Measurements from ENCODE around the gene SMTNL1. TPM values are rescaled to one million over a fixed set of nuclear protein-coding genes. Genes with fewer than 3 reads are reported as not detected.
"Not testable (repeated sequence)": the region's sequence is repeated elsewhere in the genome, so short reads cannot be mapped to it uniquely, and the experiment has no call there.

SMTNL1 gene
- total RNA-seq, 1 donor from 2014 or later: not detected

DNA sequence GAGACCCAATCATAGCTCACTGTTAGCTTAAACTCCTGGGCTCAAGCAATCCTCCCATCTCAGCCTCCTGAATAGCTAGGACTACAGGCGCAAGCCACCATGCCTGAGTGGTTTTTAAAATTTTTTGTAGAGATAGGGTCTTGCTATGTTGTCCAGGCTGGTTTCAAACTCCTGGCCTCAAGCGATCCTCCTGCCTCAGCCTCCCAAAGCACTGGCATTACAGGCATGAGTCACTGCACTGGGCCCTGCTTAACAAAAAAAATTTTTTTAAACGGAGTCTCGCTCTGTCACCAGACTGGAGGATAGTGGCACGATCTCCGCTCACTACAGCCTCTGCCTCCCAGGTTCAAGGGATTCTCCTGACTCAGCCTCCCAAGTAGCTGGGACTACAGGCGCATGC, 2.9 kb upstream of the SMTNL1 start:
- intact Hi-C loops (cut with DNase I); DNase-seq (ENCODE audit: missing footprints); ATAC-seq: not testable (repeated sequence)

DNA sequence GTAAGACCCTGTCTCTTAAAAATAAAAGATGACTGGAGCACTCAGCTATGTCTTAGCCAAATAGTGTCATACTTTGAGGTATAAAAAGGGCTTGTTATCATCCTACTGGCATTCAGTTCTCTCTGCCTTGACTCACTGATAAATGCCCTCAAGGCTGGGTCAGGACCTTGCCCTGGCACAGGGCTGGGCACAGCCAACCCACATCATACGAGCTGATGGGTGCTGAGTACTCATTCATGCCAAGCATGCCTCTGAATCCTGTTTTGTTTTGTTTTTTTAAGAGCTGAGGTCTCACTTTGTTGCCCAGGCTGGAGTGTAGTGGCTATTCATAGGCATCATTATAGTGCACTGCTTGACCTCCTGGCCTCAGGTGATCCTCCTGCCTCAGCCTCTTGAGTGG, 1.9 kb downstream of the SMTNL1 start:
- ATAC-seq (no peak), DNase-seq (ENCODE audit: missing footprints) (no peak)
- intact Hi-C loops (cut with DNase I): no loop called here

DNA sequence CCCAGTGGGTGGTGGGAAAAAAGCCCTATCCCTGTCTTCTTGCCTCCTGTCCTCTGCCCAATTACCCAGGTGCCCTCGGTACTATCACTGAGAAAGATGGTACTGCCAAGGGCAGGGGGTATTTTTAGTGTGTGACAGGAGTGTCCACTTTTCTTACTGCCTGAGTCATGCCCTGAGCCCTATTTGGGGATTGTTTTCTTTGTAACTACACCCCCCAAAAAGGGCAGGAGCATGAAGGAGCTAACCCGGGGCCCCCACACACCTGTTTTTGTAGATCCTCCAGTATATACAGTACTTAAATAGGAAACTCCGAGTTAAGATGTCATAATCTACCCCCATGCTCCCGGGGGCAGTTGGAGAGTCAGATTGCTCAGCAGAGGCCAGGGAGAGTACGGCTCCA, 3.8 kb downstream of the SMTNL1 start:
- no peak for DNase-seq (ENCODE audit: missing footprints)
- ATAC-seq: peak; percentile 37
- intact Hi-C loops (cut with DNase I): no loop called here

DNA sequence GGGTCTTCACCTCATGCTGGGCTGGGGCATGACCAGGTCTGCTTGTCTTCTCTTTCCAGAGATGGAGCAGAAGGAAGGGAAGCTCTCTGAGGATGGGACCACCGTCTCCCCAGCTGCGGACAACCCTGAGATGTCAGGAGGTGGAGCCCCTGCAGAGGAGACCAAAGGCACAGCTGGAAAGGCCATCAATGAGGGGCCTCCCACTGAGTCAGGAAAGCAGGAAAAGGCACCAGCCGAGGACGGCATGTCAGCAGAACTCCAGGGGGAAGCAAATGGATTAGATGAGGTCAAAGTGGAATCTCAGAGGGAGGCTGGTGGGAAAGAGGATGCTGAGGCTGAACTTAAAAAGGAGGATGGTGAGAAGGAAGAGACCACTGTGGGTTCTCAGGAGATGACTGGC, 5.2 kb downstream of the SMTNL1 start:
- DNase-seq (ENCODE audit: missing footprints) (no peak), ATAC-seq (no peak)
- intact Hi-C loops (cut with DNase I): no loop called here

DNA sequence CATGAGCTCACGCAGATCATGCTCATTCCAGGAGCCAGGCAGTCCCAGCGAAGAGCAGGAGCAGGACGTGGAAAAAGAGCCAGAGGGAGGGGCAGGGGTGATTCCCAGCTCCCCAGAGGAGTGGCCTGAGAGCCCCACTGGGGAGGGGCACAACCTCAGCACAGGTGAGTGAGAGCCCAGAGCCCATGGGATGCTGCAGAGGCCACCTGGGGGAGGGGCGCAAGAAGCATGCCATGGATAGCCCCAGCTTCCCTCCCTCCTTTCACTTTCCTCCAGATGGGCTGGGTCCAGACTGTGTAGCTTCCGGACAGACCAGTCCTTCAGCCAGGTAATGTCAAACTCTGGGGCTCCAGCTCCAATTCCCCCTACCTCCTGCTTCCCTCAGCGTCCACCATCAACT, 6.2 kb downstream of the SMTNL1 start:
- no peak for ATAC-seq
- DNase-seq (ENCODE audit: missing footprints): no peak
- intact Hi-C loops (cut with DNase I): no loop called here

DNA sequence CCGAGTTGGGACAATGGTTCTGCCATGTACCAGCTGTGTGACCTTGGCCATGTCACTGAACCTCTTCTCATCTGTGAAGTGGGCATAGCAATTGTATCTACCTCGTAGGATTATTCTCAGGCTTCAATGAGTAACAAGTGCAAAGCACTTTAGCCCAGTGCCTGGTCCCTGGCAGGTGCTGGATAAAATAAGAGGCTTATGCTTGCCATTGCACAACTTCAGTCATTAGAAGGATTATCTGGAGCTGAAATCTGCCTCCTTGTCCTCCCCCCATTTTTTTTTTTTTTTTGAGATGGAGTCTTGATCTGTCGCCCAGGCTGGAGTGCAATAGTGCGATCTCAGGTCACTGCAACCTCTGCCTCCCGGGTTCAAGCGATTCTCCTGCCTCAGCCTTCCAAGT, 7.2 kb downstream of the SMTNL1 start:
- intact Hi-C loops (cut with DNase I): no loop called here
- no peak for ATAC-seq
- no peak for DNase-seq (ENCODE audit: missing footprints)

DNA sequence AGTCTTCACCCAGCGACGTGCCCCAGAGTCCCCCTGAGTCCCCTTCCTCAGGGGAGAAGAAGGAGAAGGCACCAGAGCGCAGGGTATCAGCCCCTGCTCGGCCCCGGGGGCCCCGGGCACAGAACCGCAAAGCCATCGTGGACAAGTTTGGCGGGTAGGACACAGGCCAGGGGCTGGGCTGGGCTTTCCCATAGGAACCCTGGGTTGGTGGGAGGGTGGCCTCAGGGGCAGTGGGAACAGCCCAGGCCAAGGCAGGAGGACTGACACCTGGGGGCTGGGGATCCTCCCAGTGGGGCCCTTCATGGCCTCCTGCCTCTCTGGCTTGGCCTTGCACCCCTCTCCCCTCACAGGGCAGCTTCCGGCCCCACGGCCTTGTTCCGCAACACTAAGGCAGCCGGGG, 8.5 kb downstream of the SMTNL1 start:
- no peak for ATAC-seq
- DNase-seq (ENCODE audit: missing footprints): peak; percentile 31
- intact Hi-C loops (cut with DNase I): no loop called here

DNA sequence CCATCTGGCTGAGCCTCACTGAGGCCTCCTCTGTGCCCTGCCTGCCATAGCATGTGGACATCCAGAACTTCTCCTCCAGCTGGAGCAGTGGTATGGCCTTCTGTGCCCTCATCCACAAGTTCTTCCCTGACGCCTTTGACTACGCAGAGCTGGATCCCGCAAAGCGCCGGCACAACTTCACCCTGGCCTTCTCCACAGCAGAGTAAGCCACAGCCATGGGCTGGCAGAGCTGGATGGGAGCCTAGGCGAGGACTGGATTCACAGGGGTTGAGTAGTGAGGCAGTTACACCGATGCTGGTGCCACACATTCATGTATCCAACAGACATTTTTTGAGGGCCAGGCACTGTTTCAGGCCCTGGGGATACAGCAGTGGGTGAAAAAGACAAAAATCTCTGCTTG, 9.1 kb downstream of the SMTNL1 start:
- no peak for ATAC-seq
- intact Hi-C loops (cut with DNase I): no loop called here

DNA sequence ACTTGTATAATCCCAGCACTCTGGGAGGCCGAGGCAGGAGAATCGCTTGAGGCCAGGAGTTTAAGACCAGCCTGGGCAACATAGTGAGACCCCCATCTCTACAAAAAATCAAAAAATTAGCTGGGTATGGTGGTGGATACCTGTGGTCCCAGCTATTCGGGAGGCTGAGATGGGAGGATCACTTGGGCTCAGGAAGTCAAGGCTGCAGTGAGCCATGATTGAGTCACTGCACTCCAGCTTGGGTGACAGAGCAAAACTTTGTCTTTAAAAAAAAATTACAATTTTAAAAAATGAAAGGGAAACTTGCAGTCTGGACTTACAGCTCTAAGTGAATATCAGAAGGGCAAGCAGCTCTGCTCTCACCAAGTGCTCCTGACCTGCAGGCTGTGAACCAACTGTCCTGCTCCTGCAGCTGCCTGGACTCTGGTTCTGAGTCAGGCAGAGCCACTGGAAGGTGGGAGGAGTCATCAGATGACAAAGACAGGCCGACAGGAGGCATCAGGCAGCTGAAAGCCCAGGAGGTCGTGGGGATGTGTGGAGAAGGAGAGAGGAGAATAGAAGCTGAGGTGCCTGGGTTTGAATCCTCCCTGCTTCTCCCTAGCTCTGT, 9.6 kb downstream of the SMTNL1 start:
- DNase-seq (ENCODE audit: missing footprints): no peak
- intact Hi-C loops (cut with DNase I): no loop called here
- ATAC-seq: no peak

More for the DNA sequence above, 9.1 kb downstream of the SMTNL1 start:
- no peak for DNase-seq (ENCODE audit: missing footprints)

DNA sequence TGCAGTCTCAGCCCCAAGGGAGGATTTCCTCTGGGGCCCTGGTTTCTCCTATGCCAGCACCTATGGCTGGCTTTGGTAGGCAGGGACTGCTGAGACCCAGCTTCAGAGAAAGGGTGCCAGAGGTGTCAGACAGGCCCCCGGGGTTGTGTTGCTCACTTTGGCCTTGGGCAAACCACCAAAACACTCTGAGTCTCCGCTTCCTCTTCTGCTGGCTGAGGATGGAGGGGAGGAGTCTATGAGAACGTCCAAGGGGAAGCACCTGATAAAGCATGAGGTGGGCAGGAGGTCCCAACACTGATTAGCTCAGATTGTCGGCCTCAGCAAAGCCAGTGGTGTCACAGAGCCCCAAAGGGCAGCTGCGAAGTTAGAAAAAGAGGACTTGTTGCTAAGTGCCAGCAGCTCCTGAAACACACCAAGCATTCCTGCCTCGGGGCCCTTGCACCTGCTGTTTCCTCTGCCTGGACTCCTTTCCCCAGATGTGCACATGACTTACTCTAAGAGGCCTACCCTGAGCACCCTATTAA, 10.5 kb downstream of the SMTNL1 start:
- intact Hi-C loops (cut with DNase I): no loop called here
- ATAC-seq (no peak), DNase-seq (ENCODE audit: missing footprints) (peak; percentile 48)

DNA sequence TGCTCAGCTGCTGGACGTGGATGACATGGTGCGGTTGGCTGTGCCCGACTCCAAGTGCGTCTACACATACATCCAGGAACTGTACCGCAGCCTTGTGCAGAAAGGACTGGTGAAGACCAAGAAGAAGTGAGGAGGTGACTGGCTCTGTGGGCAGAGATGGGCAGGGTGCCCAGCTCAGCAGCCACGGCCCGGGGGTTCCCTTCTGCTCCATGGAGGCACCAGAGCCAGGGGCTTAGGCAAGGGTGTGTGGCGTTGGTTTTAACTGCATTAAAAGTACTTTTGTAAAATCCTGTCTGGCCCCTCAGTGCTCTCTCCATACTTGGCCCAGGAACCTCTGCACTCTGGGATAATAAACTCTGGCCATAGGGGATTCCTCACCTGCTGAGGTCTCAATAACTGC, 12.6 kb downstream of the SMTNL1 start:
- DNase-seq (ENCODE audit: missing footprints) (no peak), ATAC-seq (no peak)
- intact Hi-C loops (cut with DNase I): no loop called here

DNA sequence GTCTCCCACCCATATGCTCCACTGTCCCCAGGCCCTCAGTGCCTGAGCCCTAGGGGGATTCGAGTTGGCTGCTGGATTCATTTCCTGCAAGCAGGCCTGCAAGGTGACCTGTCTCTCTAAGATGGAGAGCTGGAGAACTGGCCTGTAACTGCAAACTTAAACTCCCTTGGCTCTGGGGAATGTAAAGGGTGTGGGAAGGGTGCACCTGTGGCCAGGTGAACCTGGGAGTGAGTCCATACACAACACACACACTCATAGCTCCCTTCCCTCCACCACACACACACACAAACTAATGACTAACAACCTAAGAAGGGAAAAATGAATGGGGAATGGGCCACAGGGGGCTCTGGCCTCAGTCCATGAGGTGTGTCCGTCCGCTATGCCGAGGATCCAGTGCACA, 14.5 kb downstream of the SMTNL1 start:
- intact Hi-C loops (cut with DNase I): no loop called here
- ATAC-seq (no peak), DNase-seq (ENCODE audit: missing footprints) (no peak)

DNA sequence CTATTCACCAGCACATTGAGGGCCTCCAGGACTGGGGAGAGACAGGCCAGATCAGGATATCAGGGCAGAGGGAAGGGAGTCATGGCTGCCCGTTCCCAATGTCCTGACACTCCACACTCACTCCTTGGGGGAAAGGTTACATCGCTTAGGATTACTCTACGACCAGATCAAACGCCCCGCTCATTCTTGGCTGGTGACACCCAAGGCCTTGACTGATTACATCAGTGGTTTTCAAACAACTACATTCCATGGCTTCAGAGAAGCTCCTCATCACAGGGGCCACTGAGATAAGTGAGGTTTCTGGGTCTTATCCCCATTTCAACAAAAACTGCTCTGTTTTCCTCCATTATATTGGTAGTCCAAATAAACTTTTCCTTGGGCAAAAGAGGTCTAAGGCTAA, 15.1 kb downstream of the SMTNL1 start:
- DNase-seq (ENCODE audit: missing footprints) (no peak), ATAC-seq (no peak)
- intact Hi-C loops (cut with DNase I): no loop called here

DNA sequence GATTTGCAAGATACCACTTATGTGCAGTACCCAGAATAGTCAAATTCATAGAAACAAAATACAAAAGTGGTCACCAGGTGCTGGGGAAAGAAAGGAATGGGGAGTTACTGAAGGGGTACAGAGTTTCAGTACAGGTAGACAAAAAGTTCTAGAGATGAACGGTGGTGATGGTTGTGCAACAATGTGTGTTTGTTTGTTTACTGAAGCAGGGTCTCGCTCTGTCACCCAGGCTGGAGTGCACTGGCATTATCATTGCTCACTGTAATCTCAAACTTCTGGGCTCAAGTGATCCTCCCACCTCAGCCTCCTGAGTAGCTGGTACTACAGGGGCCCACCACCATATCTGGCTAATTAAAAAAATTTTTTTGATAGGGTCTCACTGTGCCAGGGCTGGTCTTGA, 18.0 kb downstream of the SMTNL1 start:
- no peak for ATAC-seq
- no peak for DNase-seq (ENCODE audit: missing footprints)
- intact Hi-C loops (cut with DNase I): no loop called here

DNA sequence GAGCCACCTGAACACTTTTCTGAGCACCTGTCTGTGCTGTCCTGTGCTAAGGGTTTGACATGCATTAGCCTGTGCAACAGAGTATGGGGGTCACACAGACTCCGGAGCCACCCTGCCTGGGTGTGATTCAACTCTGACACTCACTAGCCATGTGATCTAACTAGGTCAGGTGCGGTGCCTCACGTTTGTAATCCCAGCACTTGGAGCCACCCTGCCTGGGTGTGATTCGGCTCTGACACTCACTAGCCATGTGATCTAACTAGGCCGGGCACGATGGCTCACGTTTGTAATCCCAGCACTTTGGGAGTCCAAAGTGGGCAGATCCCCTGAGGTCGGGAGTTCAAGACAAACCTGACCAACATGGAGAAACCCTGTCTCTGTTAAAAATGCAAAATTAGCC, 18.6 kb downstream of the SMTNL1 start:
- DNase-seq (ENCODE audit: missing footprints) (no peak), ATAC-seq (no peak)
- intact Hi-C loops (cut with DNase I): no loop called here

DNA sequence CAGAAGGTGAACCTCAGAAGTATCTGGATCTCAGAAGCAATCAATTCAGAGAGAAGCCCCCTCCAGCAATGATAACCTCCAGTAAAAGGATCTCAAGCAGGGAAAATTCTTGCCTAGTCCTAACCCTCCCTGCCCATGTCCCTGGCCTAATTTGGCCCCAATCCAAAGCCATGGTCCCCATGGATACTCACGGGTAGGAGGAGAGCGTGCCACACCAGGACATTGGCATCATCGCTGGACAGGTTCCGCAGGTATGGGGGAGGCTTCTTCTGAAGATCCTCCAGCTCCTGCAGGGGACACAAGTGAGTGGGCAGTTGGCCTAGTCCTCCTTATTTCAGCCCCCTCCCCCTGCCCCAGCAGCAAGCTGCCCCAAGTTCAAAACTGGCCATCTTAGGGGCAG, 22.8 kb downstream of the SMTNL1 start:
- intact Hi-C loops (cut with DNase I): no loop called here

DNA sequence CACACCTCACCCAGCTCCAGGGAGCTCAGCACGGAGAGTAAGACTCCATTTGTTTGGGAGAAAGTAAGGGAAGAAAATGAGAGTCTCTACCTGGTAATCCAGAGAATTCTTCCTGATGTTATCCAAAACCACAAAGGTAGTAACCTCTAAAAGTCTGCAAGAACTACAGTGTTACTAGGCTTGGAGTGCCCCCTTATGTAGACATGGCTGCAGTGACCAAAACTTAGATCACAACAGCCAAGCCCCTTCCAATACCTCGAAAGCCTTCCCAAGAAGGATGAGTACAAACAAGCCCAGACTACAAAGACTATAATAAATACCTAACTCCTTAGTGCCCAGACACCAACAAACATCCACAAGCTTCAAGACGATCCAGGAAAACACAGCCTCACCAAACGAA, 25.2 kb downstream of the SMTNL1 start:
- DNase-seq (ENCODE audit: missing footprints) (no peak), ATAC-seq (no peak)
- intact Hi-C loops (cut with DNase I): no loop called here

More for the DNA sequence above, 22.8 kb downstream of the SMTNL1 start:
- DNase-seq (ENCODE audit: missing footprints) (no peak), ATAC-seq (no peak)

DNA sequence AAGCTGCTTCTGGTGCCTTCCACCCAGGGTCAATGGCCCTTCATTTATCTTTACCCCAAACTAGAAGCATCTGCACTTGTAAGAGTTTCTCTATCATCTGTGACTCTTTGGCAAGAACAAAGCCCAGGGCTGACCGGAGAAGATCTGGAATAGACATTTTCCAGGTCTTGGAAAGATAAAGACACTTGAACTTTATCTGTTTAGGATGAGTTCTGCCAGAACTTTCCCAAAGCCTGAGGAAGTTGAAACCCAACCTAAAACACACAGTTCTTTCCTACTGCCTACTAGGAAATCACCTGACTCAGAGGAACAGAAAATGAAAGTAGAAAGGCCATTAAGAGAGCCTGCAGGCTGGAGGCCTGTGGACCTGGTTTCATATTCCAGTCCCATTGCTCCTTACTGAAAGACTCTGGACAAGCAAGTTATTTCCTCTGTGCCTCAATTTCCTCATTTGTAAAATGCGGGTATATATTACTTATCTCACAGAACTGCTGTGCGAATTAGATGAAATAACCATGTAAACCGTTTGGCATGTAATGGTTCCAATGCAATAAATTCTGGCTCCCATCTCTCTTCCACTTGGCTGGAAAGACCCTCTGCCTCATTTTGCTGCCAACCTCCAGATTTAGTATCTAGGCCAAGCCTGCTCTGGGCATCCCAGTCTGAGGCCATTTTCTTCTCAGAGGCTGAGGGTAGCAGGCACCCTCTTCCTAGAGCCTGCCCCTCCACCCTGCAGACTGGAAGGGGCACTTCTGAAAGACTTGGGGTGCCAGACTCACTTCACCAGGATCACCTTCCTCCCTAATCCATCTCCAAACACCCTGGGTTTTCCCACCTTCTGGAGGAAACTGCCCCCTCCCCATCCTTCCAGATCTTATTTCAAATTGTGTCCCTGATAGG, 28.9 kb downstream of the SMTNL1 start:
- intact Hi-C loops (cut with DNase I): no loop called here
- ATAC-seq (peak; percentile 40), DNase-seq (ENCODE audit: missing footprints) (no peak)

DNA sequence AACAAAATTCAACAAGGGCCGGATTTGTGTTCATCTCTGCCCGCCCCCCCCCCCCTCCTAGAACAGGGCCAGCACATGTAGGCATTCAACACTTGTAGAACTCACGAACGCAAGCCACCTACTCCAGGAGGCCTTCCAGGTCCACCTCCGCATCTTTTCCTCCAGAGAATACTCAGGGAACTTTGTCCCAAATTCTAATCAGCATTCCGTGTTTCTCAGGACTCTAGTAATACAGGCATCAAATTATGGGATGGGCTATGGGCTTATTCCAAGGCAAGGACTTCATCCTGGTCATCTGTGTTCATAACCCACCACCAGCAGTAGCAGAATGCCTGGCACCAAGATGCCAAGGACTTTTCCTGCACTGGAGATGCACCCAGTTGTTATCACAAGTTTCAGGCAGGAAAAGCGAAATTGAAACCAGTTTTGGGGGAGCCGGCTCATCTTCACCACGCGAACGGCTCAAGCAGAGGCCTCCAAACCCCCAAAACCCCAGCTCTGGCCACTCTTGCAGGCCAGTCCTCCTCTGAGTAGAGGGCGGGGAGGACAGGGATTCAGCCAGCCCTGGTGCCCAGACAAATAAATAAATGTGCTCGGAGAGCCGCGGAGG, 29.6 kb downstream of the SMTNL1 start:
- no peak for DNase-seq (ENCODE audit: missing footprints)
- ATAC-seq: peak; percentile 22
- intact Hi-C loops (cut with DNase I): no loop called here

Data from Right ventricle myocardium inferior (tissue), 1 donor.